ENCODE measurements around the gene PLEKHO2.

Gene PLEKHO2

DNA sequence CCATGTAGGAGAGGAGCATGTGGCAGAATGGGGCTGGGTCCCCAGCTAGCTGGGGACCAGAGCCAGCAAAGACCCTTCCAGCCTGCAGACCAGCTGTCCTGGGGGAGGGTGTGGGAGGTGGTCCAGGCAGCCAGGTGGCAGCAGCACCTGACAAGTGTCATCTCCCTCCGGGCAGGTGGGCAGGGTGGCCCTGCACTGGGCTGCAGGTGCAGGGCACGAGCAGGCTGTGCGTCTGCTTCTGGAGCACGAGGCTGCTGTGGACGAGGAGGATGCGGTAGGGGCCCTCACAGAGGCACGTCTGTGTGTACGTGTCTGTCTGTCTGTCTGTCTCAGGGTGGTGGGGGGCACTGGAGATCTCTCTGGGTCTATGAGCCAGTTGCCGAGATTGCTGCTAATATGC lies 75.5 kb downstream of the PLEKHO2 start (continued):
- no peak for TF ChIP-seq ISL1 (CRISPR knock-in tag; IDR thresholded peaks at IDR 0.05)
